HG03575 (cell line): ENCODE measurements around the gene IL3RA.
"Not testable (repeated sequence)": the region's sequence is repeated elsewhere in the genome, so short reads cannot be mapped to it uniquely, and the experiment has no call there.

Experiments used
- ATAC-seq: cut with Tn5 transposase; IDR thresholded peaks from one replicate; pipeline ENCODE4 v1.9.1; 2021; ENCODE audit not compliant: unreplicated experiment, insufficient number of reproducible peaks, low FRiP score; ENCODE audit errors: extremely low read depth

Gene IL3RA

GRCh38 chrX:1417921-1418771 is 81.6 kb downstream of the IL3RA start:
- no peak for ATAC-seq

GRCh38 chrX:1418901-1419544 is 82.4 kb downstream of the IL3RA start:
- ATAC-seq = no peak

GRCh38 chrX:1419545-1420355 is 83.2 kb downstream of the IL3RA start:
- ATAC-seq = no peak

GRCh38 chrX:1420371-1420770 is 83.8 kb downstream of the IL3RA start:
- ATAC-seq = no peak

- no peak for ATAC-seq
Measured at GRCh38 chrX:1421433-1422134, 85.0 kb downstream of the IL3RA start.

- no peak for ATAC-seq
Measured at GRCh38 chrX:1422135-1422465, 85.5 kb downstream of the IL3RA start.

- no peak for ATAC-seq
Measured at GRCh38 chrX:1423215-1423614, 86.6 kb downstream of the IL3RA start.

- ATAC-seq = no peak
Measured at GRCh38 chrX:1424147-1424851, 87.7 kb downstream of the IL3RA start.

GRCh38 chrX:1425381-1425780 is 88.8 kb downstream of the IL3RA start:
- ATAC-seq = no peak

GRCh38 chrX:1426321-1426720 is 89.7 kb downstream of the IL3RA start:
- ATAC-seq = not testable (repeated sequence)

- no peak for ATAC-seq
Measured at GRCh38 chrX:1427756-1428155, 91.2 kb downstream of the IL3RA start.

GRCh38 chrX:1430451-1430850 is 93.9 kb downstream of the IL3RA start:
- ATAC-seq = no peak
